KBM-7 (cell line): Measurements from ENCODE around the gene CPM.
"Not testable (repeated sequence)": the region's sequence is repeated elsewhere in the genome, so short reads cannot be mapped to it uniquely, and the experiment has no call there.

ENCODE experiments used
- DNase-seq: peaks from one replicate; pipeline ENCODE4 v3.0.0-alpha.2; 2015
- in situ Hi-C: fragments of 300-500 bp; cut with MboI; formaldehyde crosslinking; loops from 2 replicates; pipeline ENCODE4 v1.14.3; 2020; ENCODE audit warnings: low sequenced_read_pairs, low pct_unique_long_range_greater_than_20kb, mixed read lengths

The CPM gene

DNA sequence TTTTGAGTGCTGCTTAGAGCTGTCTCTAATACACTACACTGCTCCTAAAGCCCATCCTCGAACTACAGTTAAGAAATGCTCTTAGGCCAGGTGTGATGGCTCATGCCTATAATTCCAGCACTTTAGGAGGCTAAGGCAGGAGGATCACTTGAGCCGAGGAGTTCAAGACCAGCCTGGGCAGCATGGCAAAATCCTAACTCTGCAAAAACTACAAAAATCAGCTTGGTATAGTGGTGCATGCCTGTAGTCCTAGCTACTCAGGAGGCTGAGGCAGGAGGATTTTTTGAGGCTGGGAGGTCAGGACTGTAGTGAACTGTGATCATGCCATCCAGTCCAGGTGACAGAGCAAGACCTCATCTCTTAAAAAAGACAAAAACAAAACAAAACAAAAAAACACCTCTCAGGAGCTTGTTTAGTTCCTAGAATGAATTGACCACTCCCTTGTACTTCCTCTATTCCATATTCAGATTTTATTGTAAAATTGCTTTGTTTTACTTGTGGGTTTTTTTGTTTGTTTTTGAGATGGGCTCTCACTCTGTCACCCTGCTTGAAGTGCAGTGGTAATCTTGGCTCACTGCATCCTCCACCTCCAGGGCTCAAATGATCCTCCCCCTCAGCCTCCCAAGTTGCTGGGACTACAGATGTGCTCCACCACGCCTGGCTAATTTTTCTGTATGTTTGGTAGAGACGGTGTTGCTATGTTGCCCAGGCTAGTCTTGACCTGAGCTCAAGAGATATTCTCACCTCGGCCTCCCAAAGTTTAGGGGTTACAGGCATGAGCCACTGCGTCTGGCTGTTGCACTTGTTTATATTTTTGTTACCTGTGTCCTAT is 111.4 kb downstream of the CPM start:
- in situ Hi-C loops, result no loop called here
- peak; percentile 65 for DNase-seq

DNA sequence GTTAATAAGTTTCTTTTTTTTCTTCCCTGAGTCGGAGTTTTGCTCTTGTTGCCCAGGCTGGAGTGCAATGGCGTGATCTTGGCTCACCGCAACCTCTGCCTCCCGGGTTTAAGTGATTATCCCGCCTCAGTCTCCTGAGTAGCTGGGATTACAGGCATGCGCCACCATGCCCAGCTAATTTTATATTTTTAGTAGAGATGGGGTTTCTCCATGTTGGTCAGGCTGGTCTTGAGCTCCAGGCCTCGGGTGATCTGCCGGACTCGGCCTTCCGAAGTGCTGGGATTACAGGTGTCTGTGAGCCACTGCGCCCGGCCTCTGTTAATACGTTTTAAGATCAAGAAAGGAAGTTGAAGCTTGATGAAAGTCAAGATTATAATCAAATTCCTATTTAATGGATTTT is 113.5 kb downstream of the CPM start:
- in situ Hi-C loops, DNase-seq: not testable (repeated sequence)

DNA sequence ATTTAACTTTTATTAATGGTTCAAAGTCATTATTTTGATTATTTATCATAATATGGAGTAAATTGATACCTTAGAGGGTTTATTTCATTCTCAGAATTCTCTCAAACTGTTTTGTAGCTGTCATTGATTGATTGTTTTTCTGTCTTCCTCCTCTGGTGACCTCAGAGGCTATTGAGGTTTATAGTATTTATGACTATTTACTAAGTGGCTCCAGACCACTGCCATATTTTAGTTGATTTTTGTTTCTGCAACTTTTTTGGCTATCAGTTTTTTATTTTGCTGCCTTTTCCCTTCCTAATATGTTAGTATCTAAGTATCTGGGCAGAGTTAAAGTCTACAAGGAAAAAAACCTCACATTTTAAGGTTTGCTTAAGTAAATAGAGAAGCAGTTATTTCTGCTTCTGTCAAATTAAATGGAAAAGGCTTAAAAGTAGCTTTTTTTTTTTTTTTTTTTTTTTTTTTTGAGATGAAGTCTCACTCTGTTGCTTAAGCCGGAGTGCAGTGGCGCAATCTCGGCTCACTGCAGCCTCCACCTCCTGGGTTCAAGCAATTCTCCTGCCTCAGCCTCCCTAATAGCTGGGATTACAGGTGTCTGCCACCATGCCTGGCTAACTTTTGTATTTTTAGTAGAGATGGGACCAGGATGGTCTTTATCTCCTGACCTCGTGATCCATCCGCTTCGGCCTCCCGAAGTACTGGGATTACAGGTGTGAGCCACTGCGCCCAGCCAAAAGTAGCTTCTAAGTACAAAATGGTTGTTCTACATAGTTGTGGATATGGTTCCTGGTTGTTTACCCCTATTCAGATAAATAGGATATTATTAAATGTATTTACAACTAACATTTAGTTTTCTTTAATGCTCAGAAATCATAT is 116.8 kb downstream of the CPM start:
- in situ Hi-C loops, result no loop called here
- peak; percentile 51 for DNase-seq

DNA sequence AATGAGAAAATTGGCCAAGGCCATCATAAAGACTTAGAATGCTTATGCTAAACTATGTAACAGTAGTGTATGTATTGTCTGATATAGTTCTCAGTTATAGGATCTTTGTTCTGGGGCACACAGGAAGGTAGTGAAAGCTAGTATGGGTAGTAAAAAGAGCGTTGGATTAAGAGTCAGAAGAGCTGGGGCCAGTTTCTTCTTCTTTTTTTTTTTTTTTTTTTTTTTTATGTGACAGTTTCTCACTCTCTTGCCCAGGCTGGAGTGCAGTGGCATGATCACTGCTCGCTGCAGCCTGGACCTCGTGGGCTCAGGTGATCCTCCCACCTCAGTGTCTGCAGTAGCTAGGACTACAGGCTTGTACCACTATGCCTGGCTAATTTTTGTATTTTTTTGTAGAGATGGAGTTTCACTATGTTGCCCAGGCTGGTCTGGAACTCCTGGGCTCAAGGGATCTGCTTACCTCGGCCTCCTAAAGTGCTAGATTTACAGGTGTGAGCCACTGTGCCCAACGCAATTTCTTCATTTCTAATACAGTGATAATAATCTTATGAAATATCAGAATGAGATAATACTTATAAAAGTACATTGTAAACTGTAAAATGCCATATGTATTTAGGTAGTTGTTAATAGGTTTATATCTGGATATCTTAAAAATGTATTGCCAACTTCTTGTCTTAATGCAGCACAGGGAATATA is 117.6 kb downstream of the CPM start:
- no peak for DNase-seq
- in situ Hi-C loops, result no loop called here

DNA sequence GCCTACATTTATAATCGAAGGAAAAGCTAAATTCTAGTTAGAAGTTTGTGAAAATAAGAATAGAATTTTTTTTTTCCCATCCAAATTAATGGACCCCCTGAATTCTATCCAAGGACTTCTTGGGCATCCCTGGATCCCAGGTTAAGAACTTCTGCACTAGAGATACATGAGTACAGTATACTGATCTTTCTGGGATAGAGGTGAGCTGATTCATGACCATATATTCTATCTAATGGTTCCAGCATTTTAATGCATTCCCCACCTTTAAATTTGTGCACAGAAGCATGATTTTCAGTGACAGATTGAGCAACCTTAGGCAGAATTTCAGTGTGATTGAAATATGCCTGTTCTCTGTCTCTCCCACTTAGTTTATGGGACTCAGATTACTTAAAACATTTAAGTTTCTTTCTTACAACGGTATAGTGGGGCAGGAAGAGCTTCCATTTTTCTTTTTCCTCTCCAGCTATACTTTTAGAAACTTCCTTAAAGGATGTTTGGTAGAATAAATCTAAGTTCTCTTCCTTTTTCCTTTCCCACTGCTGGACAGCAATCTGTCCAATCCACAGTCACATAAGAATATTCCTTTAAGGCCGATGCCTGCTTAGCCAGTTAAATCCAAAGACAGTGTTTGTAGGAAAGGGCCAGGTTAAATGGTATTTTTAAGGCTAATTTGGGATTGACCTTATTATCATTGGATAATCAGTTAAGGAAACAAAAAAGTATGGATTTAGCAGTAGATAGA is 118.3 kb downstream of the CPM start:
- in situ Hi-C loops, result no loop called here
- peak; percentile 61 for DNase-seq

DNA sequence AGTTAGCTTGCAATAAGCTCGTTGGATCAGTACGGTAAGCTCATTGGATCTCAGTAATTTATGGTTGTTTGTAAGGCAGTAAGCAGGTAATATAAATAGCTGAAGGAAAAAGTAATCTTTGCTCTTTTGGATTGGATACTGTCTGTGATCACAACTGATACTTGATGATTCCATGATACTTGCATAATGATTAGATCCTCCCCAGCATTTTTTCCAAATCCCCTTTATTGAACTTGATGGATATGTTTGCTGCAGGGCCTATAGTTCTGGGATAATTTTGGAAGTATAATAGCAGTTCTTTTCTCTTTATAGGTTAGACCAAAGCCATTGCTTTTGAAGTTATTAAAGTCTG is 119.8 kb downstream of the CPM start:
- in situ Hi-C loops, result no loop called here
- peak; percentile 53 for DNase-seq

DNA sequence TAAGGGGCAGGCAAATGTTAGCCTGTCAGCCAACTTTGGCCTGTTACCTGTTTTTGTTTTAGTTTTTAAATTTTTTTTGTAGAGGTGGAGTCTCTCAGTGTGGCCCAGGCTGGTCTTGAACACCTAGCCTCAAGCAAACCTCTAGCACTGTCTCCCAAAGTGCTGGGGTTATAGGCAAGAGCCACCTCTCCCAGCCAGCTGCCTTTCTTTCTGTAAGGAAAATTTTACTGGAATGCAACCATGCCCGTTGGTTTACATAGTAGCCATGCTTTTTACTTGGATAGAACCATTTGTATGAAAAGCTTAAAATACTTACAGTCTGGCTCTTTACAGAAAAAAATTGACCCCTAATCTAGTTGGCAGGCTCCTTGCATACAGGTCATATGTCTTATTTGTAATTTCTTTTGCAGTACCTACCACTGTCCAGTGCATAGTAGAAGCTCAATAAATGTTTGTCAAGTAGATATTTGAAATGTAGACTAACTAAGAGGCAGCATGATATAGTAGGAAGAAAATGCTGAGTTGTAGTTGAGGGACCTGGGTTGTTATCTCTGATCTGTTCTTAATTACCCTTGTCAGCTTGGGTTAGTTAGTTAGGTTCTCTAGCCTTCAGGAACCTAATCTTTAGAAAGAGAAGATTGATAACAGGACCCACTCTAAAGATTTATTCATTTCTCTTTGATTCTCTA is 120.3 kb downstream of the CPM start:
- DNase-seq, result peak; percentile 57
- in situ Hi-C loops, result no loop called here

DNA sequence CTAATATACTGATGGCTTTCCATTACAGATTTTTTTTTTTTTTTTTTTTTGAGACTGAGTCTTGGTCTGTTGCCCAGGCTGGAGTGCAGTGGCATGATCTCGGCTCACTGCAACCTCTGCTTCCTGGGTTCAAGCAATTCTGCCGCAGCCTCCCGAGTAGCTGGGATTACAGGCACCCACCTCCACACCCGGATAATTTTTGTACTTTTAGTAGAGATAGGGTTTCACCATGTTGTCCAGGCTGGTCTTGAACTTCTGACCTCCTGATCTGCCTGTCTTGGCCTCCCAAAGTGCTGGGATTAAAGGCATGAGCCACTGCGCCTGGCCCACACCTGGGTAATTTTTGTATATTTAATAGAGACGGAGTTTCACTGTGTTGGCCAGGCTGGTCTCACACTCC is 121.4 kb downstream of the CPM start:
- DNase-seq, result peak; percentile 16
- in situ Hi-C loops, result not testable (repeated sequence)

DNA sequence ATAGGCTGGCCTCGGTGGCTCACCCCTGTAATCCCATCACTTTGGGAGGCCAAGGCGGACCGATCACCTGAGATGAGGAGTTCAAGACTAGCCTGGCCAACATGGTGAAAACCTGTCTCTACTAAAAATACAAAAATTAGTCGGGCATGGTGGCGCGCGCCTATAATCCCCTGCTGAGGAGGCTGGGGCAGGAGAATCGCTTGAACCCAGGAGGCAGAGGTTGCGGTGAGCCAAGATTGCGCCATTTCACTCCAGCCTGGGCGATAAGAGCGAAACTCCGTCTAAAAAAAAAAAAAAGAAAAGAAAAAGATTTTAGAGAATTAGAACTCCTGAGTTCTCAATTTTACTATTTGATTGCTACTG is 123.0 kb downstream of the CPM start:
- DNase-seq, in situ Hi-C loops: not testable (repeated sequence)

DNA sequence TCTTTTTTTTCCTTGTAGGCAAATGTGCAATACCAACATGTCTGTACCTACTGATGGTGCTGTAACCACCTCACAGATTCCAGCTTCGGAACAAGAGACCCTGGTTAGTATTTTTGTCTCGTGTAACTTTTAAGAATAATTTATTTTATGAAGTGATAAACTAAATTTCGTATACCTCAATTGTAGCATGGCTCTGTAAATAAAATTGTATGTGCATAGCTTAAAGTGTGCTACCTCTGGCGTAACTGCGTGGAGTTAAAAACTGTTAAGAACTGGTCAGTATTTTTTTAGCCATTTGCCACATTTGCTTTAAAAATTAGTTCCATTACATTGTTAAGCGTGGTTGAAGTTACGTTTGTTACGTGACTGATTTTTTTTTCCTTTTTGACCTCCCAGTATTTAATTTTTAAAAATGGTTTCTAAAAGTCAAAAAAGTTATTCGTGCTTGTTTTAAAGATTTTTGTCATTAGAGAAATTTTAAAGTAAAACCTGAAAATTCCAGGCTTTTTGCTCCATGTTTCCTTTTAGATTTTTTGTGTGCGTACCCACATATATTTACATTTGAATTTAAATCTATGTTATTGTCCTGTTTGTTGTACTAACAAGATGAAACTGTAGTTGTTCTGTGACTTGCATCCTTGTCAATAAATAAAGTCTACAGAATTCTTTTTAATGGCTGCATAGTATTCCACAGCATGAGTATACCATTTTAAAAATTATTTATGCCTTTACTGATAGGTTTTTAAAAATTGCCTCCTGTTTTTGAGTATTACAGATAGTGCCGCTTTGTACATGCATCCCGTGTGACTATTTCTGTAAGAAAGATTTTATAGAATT is 123.6 kb downstream of the CPM start:
- in situ Hi-C loops, result no loop called here
- DNase-seq, result peak; percentile 36

DNA sequence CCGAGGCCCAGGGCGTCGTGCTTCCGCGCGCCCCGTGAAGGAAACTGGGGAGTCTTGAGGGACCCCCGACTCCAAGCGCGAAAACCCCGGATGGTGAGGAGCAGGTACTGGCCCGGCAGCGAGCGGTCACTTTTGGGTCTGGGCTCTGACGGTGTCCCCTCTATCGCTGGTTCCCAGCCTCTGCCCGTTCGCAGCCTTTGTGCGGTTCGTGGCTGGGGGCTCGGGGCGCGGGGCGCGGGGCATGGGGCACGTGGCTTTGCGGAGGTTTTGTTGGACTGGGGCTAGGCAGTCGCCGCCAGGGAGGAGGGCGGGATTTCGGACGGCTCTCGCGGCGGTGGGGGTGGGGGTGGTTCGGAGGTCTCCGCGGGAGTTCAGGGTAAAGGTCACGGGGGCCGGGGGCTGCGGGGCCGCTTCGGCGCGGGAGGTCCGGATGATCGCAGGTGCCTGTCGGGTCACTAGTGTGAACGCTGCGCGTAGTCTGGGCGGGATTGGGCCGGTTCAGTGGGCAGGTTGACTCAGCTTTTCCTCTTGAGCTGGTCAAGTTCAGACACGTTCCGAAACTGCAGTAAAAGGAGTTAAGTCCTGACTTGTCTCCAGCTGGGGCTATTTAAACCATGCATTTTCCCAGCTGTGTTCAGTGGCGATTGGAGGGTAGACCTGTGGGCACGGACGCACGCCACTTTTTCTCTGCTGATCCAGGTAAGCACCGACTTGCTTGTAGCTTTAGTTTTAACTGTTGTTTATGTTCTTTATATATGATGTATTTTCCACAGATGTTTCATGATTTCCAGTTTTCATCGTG is 124.4 kb downstream of the CPM start:
- peak; percentile 95 for DNase-seq
- in situ Hi-C loops, result no loop called here

DNA sequence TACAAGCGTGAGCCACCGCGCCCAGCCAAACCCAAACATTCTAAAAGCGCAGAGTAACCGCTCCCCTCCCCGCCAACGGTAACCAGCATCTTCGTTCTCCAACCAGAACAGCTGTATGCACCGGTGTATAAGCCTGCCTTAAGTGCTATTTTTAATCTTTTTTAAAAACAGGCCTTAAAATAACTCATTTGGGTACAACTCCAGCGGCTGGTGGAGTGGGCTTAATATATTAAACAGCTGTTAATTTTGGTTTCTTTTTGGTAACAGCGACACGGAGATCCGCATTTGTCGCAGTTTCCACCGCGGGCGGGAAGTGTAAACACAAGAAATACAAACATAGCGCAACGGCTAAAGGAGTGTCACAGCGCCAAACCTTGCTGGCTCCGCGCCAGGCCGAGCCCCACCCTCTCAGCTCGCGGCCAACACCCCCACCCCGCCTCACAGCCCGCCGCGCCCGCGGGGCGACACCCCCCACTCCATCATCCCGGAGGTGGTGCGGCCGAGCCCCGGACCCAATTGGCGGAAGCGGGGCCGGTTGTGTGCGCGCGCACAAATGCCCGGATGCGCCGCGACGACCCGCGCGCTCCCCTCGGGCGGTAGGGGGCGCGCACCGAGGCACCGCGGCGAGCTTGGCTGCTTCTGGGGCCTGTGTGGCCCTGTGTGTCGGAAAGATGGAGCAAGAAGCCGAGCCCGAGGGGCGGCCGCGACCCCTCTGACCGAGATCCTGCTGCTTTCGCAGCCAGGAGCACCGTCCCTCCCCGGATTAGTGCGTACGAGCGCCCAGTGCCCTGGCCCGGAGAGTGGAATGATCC is 125.2 kb downstream of the CPM start, which contains the start of gene MDM2:
MDM2 (plus strand) TSS at position 602 of the 812 bp plus-strand sequence. CDS start 301 bp downstream, outside the sequence.
- in situ Hi-C loops, result no loop called here
- peak; percentile 95 for DNase-seq

DNA sequence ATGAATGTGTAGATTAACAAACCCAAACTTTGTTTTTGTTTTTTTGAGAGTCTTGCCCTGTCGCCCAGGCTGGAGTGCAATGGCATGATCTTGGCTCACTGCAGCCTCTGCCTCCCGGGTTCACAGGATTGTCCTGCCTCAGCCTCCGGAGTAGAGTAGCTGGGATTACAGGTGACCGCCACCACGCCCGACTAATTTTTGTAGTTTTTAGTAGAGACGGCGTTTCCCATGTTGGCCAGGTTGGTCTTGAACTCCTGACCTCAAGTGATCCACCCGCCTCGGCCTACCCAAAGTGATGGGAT is 125.7 kb downstream of the CPM start:
- not testable (repeated sequence) for DNase-seq

DNA sequence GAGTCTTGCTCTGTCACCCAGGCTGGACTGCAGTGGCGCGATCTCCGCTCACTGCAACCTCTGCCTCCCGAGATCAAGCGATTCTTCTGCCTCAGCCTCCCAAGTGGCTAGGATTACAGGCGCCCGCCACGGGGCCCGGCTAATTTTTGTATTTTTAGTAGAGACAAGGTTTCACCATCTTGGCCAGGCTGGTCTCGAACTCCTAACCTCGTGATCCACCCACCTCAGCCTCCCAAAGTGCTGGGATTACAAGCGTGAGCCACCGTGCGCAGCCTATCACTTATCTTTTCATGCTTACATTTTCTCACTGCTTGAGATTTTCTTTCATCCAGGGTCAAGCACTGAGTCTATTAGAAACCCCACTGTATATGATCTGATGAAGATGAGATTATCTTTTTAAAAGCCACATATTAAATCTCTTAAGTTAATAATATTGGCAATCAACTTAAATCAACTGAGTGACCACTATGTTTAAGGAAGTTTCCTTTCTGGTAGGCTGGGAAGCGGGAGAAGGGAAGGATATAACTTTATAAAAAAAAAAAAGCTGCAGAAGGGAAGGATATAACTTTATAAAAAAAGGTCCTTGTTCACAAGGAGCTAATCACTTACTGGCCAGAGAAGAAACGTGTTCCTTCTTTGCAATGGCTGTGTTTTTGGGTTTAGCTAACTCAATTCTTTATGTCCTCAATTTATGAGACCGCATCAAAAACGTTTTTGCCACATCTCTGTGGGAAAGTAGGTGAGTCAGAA is 126.3 kb downstream of the CPM start:
- in situ Hi-C loops, result no loop called here
- no peak for DNase-seq

More for the DNA sequence above, 125.7 kb downstream of the CPM start:
- in situ Hi-C loops, result not testable (repeated sequence)

DNA sequence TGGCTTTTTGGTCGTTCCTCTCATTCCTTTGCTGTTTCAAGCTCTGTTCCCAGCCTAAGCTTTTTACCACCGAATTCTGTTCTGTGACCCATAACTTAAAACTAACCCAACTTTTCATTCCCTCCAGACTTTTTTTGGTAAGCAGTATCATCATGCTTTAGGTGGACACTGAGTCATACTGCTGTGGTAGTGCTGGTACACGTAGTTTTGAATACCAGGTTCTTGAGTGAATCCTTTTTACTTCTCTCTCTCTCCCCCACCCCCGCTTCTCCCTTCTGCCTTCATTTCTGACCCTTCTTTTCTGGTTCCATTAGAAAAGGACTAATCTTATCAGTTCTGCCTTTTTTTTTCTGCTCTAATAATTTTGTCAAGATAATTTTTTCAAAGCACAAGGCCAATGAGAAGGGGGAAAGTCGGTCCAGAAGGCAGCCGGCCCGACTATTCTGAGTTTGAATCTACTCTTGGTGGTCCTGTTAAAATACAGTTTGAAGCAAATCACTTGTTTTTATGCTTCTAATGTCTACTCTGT is 127.3 kb downstream of the CPM start:
- in situ Hi-C loops, result no loop called here
- DNase-seq, result no peak
